ENCODE measurements around the gene UBE4B. TPM values are rescaled to one million over a fixed set of nuclear protein-coding genes. Genes with fewer than 3 reads are reported as not detected.
"Not testable (repeated sequence)": the region's sequence is repeated elsewhere in the genome, so short reads cannot be mapped to it uniquely, and the experiment has no call there.

The UBE4B gene
- total RNA-seq, 1 experiment from 2014 or later: 40.3 TPM

DNA sequence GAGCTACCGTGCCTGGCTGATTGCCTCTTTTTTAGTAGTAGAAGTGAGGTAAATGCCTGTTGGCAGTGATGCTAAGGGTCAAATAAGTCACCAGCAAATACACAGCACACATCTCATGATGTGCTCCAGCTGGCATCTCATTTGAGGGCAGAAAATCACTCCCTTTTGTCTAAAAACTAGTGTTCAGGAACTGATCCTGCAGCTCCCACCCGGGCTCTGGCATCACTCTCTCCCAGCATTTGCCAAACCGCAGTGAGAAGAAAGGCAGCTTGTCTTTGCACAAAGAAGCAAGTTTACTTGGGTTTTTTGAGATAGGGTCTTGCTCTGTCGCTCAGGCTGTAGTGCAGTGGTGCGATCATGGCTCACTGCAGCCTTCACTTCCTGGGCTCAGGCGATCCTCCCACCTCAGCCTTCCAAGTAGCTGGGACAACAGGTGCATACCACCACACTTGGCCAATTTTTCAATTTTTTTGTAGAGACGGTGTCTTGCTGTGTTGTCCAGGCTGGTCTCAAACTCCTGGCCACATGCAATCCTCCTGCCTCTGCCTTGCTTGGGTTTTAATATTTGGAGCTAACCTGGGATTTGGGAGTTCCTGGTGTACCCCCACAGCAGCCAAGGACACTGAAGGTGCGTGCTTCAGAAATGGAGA, 31.6 kb upstream of the UBE4B start:
- Mint-ChIP-seq H3K4me3 (ENCODE audit: unreplicated experiment) (no peak overlapping the region), H3K36me3 (ENCODE audit: insufficient read depth, unreplicated experiment) (no peaks in the 10 kb centered on the region), H3K27me3 (ENCODE audit: insufficient read depth, unreplicated experiment) (no peaks in the 10 kb centered on the region), H3K9me3 (ENCODE audit: unreplicated experiment) (no peaks in the 10 kb centered on the region), H3K4me1 (ENCODE audit: low read depth, unreplicated experiment) (no peaks in the 10 kb centered on the region), H3K27ac (ENCODE audit: unreplicated experiment) (no peak overlapping the region)
- intact Hi-C loops (cut with micrococcal nuclease; ENCODE audit: unreplicated experiment): no loop called here
- no TSS peak for BruUV-seq (replicated peaks)
- no peaks in the 10 kb centered on the region for H3K27me3 ChIP-seq (replicated peaks; ENCODE audit: control insufficient read depth, insufficient read depth, low read length)
- H3K36me3 ChIP-seq (ENCODE audit: control insufficient read depth, insufficient read depth, low read length): no peaks in the 10 kb centered on the region
- TF ChIP-seq, protein P1, sequence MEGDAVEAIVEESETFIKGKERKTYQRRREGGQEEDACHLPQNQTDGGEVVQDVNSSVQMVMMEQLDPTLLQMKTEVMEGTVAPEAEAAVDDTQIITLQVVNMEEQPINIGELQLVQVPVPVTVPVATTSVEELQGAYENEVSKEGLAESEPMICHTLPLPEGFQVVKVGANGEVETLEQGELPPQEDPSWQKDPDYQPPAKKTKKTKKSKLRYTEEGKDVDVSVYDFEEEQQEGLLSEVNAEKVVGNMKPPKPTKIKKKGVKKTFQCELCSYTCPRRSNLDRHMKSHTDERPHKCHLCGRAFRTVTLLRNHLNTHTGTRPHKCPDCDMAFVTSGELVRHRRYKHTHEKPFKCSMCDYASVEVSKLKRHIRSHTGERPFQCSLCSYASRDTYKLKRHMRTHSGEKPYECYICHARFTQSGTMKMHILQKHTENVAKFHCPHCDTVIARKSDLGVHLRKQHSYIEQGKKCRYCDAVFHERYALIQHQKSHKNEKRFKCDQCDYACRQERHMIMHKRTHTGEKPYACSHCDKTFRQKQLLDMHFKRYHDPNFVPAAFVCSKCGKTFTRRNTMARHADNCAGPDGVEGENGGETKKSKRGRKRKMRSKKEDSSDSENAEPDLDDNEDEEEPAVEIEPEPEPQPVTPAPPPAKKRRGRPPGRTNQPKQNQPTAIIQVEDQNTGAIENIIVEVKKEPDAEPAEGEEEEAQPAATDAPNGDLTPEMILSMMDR (IDR thresholded peaks at IDR 0.05; ENCODE audit: insufficient read depth in 1 of 2, low read depth in 1 of 2, low read length in 1 of 2, severe bottlenecking in 1 of 2, unreplicated experiment in 1 of 2): no peak
- H3K4me3 ChIP-seq (ENCODE audit: low read depth, low read length): no peak overlapping the region
- POLR2A ChIA-PET: no interaction called here
- H3K9me3 ChIP-seq: no peaks in the 10 kb centered on the region
- H3K4me1 ChIP-seq: no peaks in the 10 kb centered on the region
- CTCF ChIA-PET: no interaction called here
- DNase-seq: no peak

DNA sequence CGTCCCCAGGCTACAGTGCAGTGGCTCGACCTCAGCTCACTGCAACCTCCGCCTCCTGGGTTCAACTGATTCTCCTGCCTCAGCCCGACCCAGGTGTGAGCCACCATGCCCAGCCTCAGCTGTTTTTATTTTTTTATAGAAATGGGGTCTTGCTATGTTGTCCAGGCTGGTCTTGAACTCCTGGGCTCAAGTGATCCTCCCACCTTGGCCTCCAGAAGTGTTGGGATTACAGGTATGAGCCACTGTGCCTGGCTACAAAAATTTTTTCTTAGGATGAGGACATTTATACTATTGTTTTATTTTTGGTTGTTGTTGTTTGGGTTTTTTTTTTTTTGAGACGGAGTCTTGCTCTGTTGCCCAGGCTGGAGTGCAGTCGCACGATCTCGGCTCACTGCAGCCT, 27.5 kb upstream of the UBE4B start:
- BruUV-seq (replicated peaks); H3K4me3 Mint-ChIP-seq (ENCODE audit: unreplicated experiment); H3K4me1 Mint-ChIP-seq (ENCODE audit: low read depth, unreplicated experiment); H3K27me3 ChIP-seq (replicated peaks; ENCODE audit: control insufficient read depth, insufficient read depth, low read length); intact Hi-C loops (cut with micrococcal nuclease; ENCODE audit: unreplicated experiment); H3K36me3 Mint-ChIP-seq (ENCODE audit: insufficient read depth, unreplicated experiment); DNase-seq; H3K9me3 Mint-ChIP-seq (ENCODE audit: unreplicated experiment); H3K9me3 ChIP-seq; H3K27me3 Mint-ChIP-seq (ENCODE audit: insufficient read depth, unreplicated experiment); POLR2A ChIA-PET; H3K27ac Mint-ChIP-seq (ENCODE audit: unreplicated experiment); H3K4me3 ChIP-seq (ENCODE audit: low read depth, low read length); H3K36me3 ChIP-seq (ENCODE audit: control insufficient read depth, insufficient read depth, low read length); H3K4me1 ChIP-seq: not testable (repeated sequence)
- CTCF ChIA-PET: interaction anchor here (0.7 kb wide), 1 partner anchor 204 kb away, joined by 4 read pairs; no protein-coding TSS in a partner anchor

DNA sequence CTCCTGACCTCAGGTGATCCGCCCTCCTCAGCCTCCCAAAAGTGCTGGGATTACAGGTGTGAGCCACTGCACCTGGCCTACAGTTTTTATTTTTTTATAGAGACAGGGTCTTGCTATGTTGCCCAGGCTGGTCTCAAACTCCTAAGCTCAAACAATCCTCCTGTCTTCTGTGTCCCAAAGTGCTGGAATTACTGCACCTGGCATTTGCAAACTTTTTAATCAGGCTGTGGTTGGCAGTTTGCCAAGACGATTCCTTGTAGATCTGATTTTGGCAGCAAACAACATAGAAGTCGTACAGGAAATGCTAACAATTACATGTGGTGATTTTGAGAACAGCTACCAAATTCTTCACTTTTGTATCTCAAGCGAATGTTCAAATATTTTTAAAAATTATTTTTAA, 25.6 kb upstream of the UBE4B start:
- DNase-seq: no peak
- Mint-ChIP-seq H3K36me3 (ENCODE audit: insufficient read depth, unreplicated experiment) (no peaks in the 10 kb centered on the region), H3K9me3 (ENCODE audit: unreplicated experiment) (no peaks in the 10 kb centered on the region), H3K4me1 (ENCODE audit: low read depth, unreplicated experiment) (no peaks in the 10 kb centered on the region), H3K27ac (ENCODE audit: unreplicated experiment) (no peak overlapping the region), H3K4me3 (ENCODE audit: unreplicated experiment) (no peak overlapping the region), H3K27me3 (ENCODE audit: insufficient read depth, unreplicated experiment) (no peaks in the 10 kb centered on the region)
- Histone ChIP-seq H3K9me3 (no peaks in the 10 kb centered on the region), H3K27me3 (replicated peaks; ENCODE audit: control insufficient read depth, insufficient read depth, low read length) (no peaks in the 10 kb centered on the region), H3K4me3 (ENCODE audit: low read depth, low read length) (no peak overlapping the region), H3K4me1 (no peaks in the 10 kb centered on the region), H3K36me3 (ENCODE audit: control insufficient read depth, insufficient read depth, low read length) (no peaks in the 10 kb centered on the region)
- POLR2A ChIA-PET: no interaction called here
- intact Hi-C loops (cut with micrococcal nuclease; ENCODE audit: unreplicated experiment): no loop called here
- CTCF ChIA-PET: no interaction called here
- TF ChIP-seq, protein P1 (IDR thresholded peaks at IDR 0.05; ENCODE audit: insufficient read depth in 1 of 2, low read depth in 1 of 2, low read length in 1 of 2, severe bottlenecking in 1 of 2, unreplicated experiment in 1 of 2): no peak
- BruUV-seq (replicated peaks): no TSS peak

All from Caco-2 (cell line).